Activated T-helper 2 cell treated with anti-CD3 and anti-CD28 coated beads, Interferon-gamma antibody, Interleukin-2, Interleukin-4, amounts not matched to agents 10 μg/mL and 5 μg/mL and 100 μg/mL, durations not matched to agents 14 hours and 24 hours and 36 hours (primary cell): ENCODE measurements around the gene WEE2. TPM values are rescaled to one million over a fixed set of nuclear protein-coding genes. Genes with fewer than 3 reads are reported as not detected.

Source experiments
- DNase-seq: peaks from one replicate; pipeline ENCODE4 v3.0.0; 2021; ENCODE audit warnings: low spot score
- H3K27ac Mint-ChIP-seq: one replicate; pipeline ENCODE4 v1.8.0; 2021; ENCODE audit warnings: mixed read lengths
- H3K27me3 Mint-ChIP-seq: one replicate; pipeline ENCODE4 v1.8.0; 2021; ENCODE audit warnings: low read depth, mixed read lengths
- H3K36me3 Mint-ChIP-seq: one replicate; pipeline ENCODE4 v1.8.0; 2021; ENCODE audit warnings: low read depth, mixed read lengths
- H3K4me1 Mint-ChIP-seq: one replicate; pipeline ENCODE4 v1.8.0; 2021; ENCODE audit warnings: low read depth, mixed read lengths
- H3K4me3 Mint-ChIP-seq: one replicate; pipeline ENCODE4 v1.8.0; 2021; ENCODE audit warnings: low read depth, mild to moderate bottlenecking, moderate library complexity, mixed read lengths
- H3K9me3 Mint-ChIP-seq: one replicate; pipeline ENCODE4 v1.8.0; 2021; ENCODE audit warnings: mixed read lengths
- intact Hi-C: fragments of 100-400 bp; cut with micrococcal nuclease; formaldehyde crosslinking; loops from one replicate; pipeline ENCODE4 v1.15.1; 2023
- total RNA-seq: library from RNA; stranded (reverse); gene quantifications from 2 replicates; pipeline ENCODE4 v1.2.3, GENCODE V29; 2022

Gene WEE2
- total RNA-seq, 1 donor from 2014 or later = not detected

GRCh38 chr7:141706239-141707064 is 1.7 kb upstream of the WEE2 start:
- Mint-ChIP-seq H3K4me3 (no peak overlapping the region), H3K27ac (no peak overlapping the region), H3K9me3 (no peaks in the 10 kb centered on the region), H3K27me3 (peaks cover 23% of the 10 kb centered on the region), H3K4me1 (peaks cover 4% of the 10 kb centered on the region), H3K36me3 (no peaks in the 10 kb centered on the region)
- no peak for DNase-seq
- intact Hi-C loops = no loop called here

GRCh38 chr7:141709318-141709717 is 1.2 kb downstream of the WEE2 start:
- intact Hi-C loops = no loop called here
- Mint-ChIP-seq H3K9me3 (no peaks in the 10 kb centered on the region), H3K4me3 (no peak overlapping the region), H3K4me1 (peaks cover 5% of the 10 kb centered on the region), H3K27me3 (peaks cover 11% of the 10 kb centered on the region), H3K27ac (no peak overlapping the region), H3K36me3 (no peaks in the 10 kb centered on the region)
- no peak for DNase-seq

GRCh38 chr7:141709749-141710148 is 1.6 kb downstream of the WEE2 start:
- Mint-ChIP-seq H3K9me3 (no peaks in the 10 kb centered on the region), H3K36me3 (no peaks in the 10 kb centered on the region), H3K4me3 (no peak overlapping the region), H3K27ac (no peak overlapping the region), H3K4me1 (peaks cover 5% of the 10 kb centered on the region), H3K27me3 (peaks cover 7% of the 10 kb centered on the region)
- intact Hi-C loops = no loop called here
- DNase-seq = no peak

GRCh38 chr7:141710301-141710700 is 2.1 kb downstream of the WEE2 start:
- no peak overlapping the region for H3K4me3 Mint-ChIP-seq
- no peak for DNase-seq
- peaks cover 6% of the 10 kb centered on the region for H3K27me3 Mint-ChIP-seq
- H3K36me3 Mint-ChIP-seq = no peaks in the 10 kb centered on the region
- H3K27ac Mint-ChIP-seq = no peak overlapping the region
- no peaks in the 10 kb centered on the region for H3K9me3 Mint-ChIP-seq
- H3K4me1 Mint-ChIP-seq = peaks cover 5% of the 10 kb centered on the region
- intact Hi-C loops = no loop called here

GRCh38 chr7:141712603-141713255 is 4.6 kb downstream of the WEE2 start:
- DNase-seq = no peak
- intact Hi-C loops = no loop called here
- Mint-ChIP-seq H3K9me3 (no peaks in the 10 kb centered on the region), H3K27ac (no peak overlapping the region), H3K4me1 (peaks cover 8% of the 10 kb centered on the region), H3K27me3 (peaks cover under 1% of the 10 kb centered on the region), H3K4me3 (no peak overlapping the region), H3K36me3 (no peaks in the 10 kb centered on the region)

- Mint-ChIP-seq H3K36me3 (no peaks in the 10 kb centered on the region), H3K27me3 (peaks cover 3% of the 10 kb centered on the region), H3K27ac (no peak overlapping the region), H3K4me1 (peaks cover 10% of the 10 kb centered on the region), H3K4me3 (no peak overlapping the region), H3K9me3 (no peaks in the 10 kb centered on the region)
- intact Hi-C loops = no loop called here
- no peak for DNase-seq
Measured at GRCh38 chr7:141713890-141714289, 5.7 kb downstream of the WEE2 start.

GRCh38 chr7:141714571-141714970 is 6.4 kb downstream of the WEE2 start:
- intact Hi-C loops = no loop called here

GRCh38 chr7:141715018-141715417 is 6.9 kb downstream of the WEE2 start:
- no peaks in the 10 kb centered on the region for H3K36me3 Mint-ChIP-seq
- H3K4me1 Mint-ChIP-seq = peaks cover 10% of the 10 kb centered on the region
- H3K9me3 Mint-ChIP-seq = no peaks in the 10 kb centered on the region
- intact Hi-C loops = no loop called here
- no peak overlapping the region for H3K4me3 Mint-ChIP-seq
- H3K27ac Mint-ChIP-seq = no peak overlapping the region
- H3K27me3 Mint-ChIP-seq = peaks cover 3% of the 10 kb centered on the region
- DNase-seq = no peak

More at GRCh38 chr7:141714571-141714970, 6.4 kb downstream of the WEE2 start:
- no peak for DNase-seq
- Mint-ChIP-seq H3K4me3 (no peak overlapping the region), H3K4me1 (peaks cover 10% of the 10 kb centered on the region), H3K9me3 (no peaks in the 10 kb centered on the region), H3K36me3 (no peaks in the 10 kb centered on the region), H3K27me3 (peaks cover 3% of the 10 kb centered on the region), H3K27ac (no peak overlapping the region)

GRCh38 chr7:141715794-141716689 is 7.9 kb downstream of the WEE2 start:
- intact Hi-C loops = no loop called here
- no peaks in the 10 kb centered on the region for H3K36me3 Mint-ChIP-seq
- H3K4me3 Mint-ChIP-seq = no peak overlapping the region
- H3K27me3 Mint-ChIP-seq = peaks cover 3% of the 10 kb centered on the region
- H3K27ac Mint-ChIP-seq = no peak overlapping the region
- no peak for DNase-seq
- peaks cover 10% of the 10 kb centered on the region for H3K4me1 Mint-ChIP-seq
- no peaks in the 10 kb centered on the region for H3K9me3 Mint-ChIP-seq

- peaks cover 5% of the 10 kb centered on the region for H3K4me1 Mint-ChIP-seq
- intact Hi-C loops = no loop called here
- no peak overlapping the region for H3K27ac Mint-ChIP-seq
- no peaks in the 10 kb centered on the region for H3K9me3 Mint-ChIP-seq
- H3K36me3 Mint-ChIP-seq = no peaks in the 10 kb centered on the region
- no peak overlapping the region for H3K4me3 Mint-ChIP-seq
- DNase-seq = no peak
- peaks cover 3% of the 10 kb centered on the region for H3K27me3 Mint-ChIP-seq
Measured at GRCh38 chr7:141717450-141717849, 9.3 kb downstream of the WEE2 start.

GRCh38 chr7:141722529-141722928 is 14.4 kb downstream of the WEE2 start:
- peaks cover 3% of the 10 kb centered on the region for H3K27me3 Mint-ChIP-seq
- H3K4me3 Mint-ChIP-seq = no peak overlapping the region
- H3K4me1 Mint-ChIP-seq = peaks cover 3% of the 10 kb centered on the region

GRCh38 chr7:141729020-141729419 is 20.9 kb downstream of the WEE2 start:
- intact Hi-C loops = no loop called here
- Mint-ChIP-seq H3K9me3 (no peaks in the 10 kb centered on the region), H3K36me3 (no peaks in the 10 kb centered on the region), H3K4me3 (no peak overlapping the region), H3K27ac (no peak overlapping the region), H3K4me1 (peaks cover 2% of the 10 kb centered on the region), H3K27me3 (peaks cover 2% of the 10 kb centered on the region)
- no peak for DNase-seq

More at GRCh38 chr7:141722529-141722928, 14.4 kb downstream of the WEE2 start:
- no peak for DNase-seq
- Mint-ChIP-seq H3K27ac (no peak overlapping the region), H3K36me3 (no peaks in the 10 kb centered on the region), H3K9me3 (no peaks in the 10 kb centered on the region)
- intact Hi-C loops = no loop called here
